ENCODE data around the gene TEKT1. TPM values are rescaled to one million over a fixed set of nuclear protein-coding genes. Genes with fewer than 3 reads are reported as not detected.
"Not testable (repeated sequence)": the region's sequence is repeated elsewhere in the genome, so short reads cannot be mapped to it uniquely, and the experiment has no call there.

Gene TEKT1
- total RNA-seq, 2 donors from 2014 or later: not detected

DNA sequence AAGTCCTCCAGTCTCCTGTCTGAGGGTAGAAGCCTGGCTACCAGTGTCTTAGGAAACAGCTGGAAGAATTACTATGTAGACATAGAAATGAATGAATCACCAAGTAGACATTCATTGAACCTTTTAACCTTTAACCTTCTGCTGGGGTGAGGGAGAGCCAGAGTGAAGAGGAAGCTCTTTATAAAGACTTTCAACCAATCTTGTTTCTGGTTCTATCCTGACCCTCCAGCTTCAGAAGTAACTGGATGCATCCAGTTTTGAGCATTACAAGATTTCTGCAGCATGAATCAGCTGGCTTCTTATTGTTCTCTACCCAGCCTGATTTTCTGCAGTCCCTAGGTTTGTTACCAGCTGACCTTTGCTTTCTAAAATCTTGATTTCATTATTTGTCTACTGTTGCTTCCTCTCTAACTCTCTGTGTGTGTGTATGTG lies 8.5 kb downstream of the TEKT1 start:
- Mint-ChIP-seq H3K36me3 (ENCODE audit: low read depth) (no peaks in the 10 kb centered on the region), H3K4me3 (no peak overlapping the region), H3K27ac (no peak overlapping the region), H3K4me1 (no peaks in the 10 kb centered on the region), H3K27me3 (ENCODE audit: insufficient read depth) (peaks cover 13% of the 10 kb centered on the region), H3K9me3 (peaks cover 18% of the 10 kb centered on the region)
- no peaks in the 10 kb centered on the region for H3K4me1 ChIP-seq (ENCODE audit: control insufficient read depth, insufficient read depth, low read length)
- H3K9ac ChIP-seq (ENCODE audit: extremely low read depth, low read length, poor library complexity, severe bottlenecking): no peak overlapping the region
- no peak overlapping the region for H3K4me3 ChIP-seq (ENCODE audit: low read length)
- no peak for TF ChIP-seq CTCF (conservative IDR thresholded peaks at IDR 0.05)
- peaks cover 24% of the 10 kb centered on the region for H3K27me3 ChIP-seq (ENCODE audit: control insufficient read depth, insufficient read depth, low read length, poor library complexity, severe bottlenecking)
- DNase-seq: no peak
- peaks cover 7% of the 10 kb centered on the region for H3K9me3 ChIP-seq (ENCODE audit: control insufficient read depth, low read length)
- H3K27ac ChIP-seq (ENCODE audit: low read depth, low read length): no peak overlapping the region
- no peaks in the 10 kb centered on the region for H3K36me3 ChIP-seq (ENCODE audit: control insufficient read depth, insufficient read depth, low read length)

- peaks cover 14% of the 10 kb centered on the region for H3K27me3 Mint-ChIP-seq (ENCODE audit: insufficient read depth)
- Histone ChIP-seq H3K27me3 (ENCODE audit: control insufficient read depth, insufficient read depth, low read length, poor library complexity, severe bottlenecking) (peaks cover 6% of the 10 kb centered on the region), H3K36me3 (ENCODE audit: control insufficient read depth, insufficient read depth, low read length) (no peaks in the 10 kb centered on the region), H3K4me1 (ENCODE audit: control insufficient read depth, insufficient read depth, low read length) (no peaks in the 10 kb centered on the region), H3K4me3 (ENCODE audit: low read length) (no peak overlapping the region), H3K9me3 (ENCODE audit: control insufficient read depth, low read length) (peaks cover 9% of the 10 kb centered on the region), H3K27ac (ENCODE audit: low read depth, low read length) (no peak overlapping the region), H3K9ac (ENCODE audit: extremely low read depth, low read length, poor library complexity, severe bottlenecking) (no peak overlapping the region)
- H3K4me3 Mint-ChIP-seq: no peak overlapping the region
- H3K36me3 Mint-ChIP-seq (ENCODE audit: low read depth): no peaks in the 10 kb centered on the region
- peaks cover 16% of the 10 kb centered on the region for H3K9me3 Mint-ChIP-seq
- WGBS, 2 experiments (ENCODE audit: insufficient coverage in 1 of 2, insufficient read length in 1 of 2): 91 to 97% methylated on average over 3 of the region's 3 CpGs
- TF ChIP-seq CTCF (conservative IDR thresholded peaks at IDR 0.05): no peak
- no peak for DNase-seq
- no peak overlapping the region for H3K27ac Mint-ChIP-seq
- no peaks in the 10 kb centered on the region for H3K4me1 Mint-ChIP-seq
These were observed 12.6 kb downstream of the TEKT1 start for GRCh38 chr17:6818938-6819337.

DNA sequence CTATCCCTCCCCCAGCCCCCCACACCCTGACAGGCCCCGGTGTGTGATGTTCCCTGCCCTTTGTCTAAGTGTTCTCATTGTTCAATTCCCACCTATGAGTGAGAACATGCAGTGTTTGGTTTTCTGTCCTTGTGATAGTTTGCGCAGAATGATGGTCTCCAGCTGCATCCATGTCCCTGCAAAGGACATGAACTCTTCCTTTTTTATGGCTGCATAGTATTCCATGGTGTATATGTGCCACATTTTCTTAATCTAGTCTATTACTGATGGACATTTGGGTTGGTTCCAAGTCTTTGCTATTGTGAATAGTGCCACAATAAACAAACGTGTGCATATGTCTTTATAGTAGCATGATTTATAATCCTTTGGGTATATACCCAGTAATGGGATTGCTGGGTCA lies 15.2 kb downstream of the TEKT1 start:
- not testable (repeated sequence) for DNase-seq; H3K27ac ChIP-seq (ENCODE audit: low read depth, low read length); H3K36me3 Mint-ChIP-seq (ENCODE audit: low read depth); H3K9ac ChIP-seq (ENCODE audit: extremely low read depth, low read length, poor library complexity, severe bottlenecking); H3K27me3 ChIP-seq (ENCODE audit: control insufficient read depth, insufficient read depth, low read length, poor library complexity, severe bottlenecking); H3K4me1 Mint-ChIP-seq; H3K4me1 ChIP-seq (ENCODE audit: control insufficient read depth, insufficient read depth, low read length); H3K4me3 Mint-ChIP-seq; H3K27ac Mint-ChIP-seq; H3K4me3 ChIP-seq (ENCODE audit: low read length); H3K36me3 ChIP-seq (ENCODE audit: control insufficient read depth, insufficient read depth, low read length)
- 83 to 95% methylated on average over 2 to 3 of the region's 3 CpGs for WGBS, 2 experiments (ENCODE audit: insufficient coverage in 1 of 2, insufficient read length in 1 of 2)
- peaks cover 33% of the 10 kb centered on the region for H3K9me3 ChIP-seq (ENCODE audit: control insufficient read depth, low read length)
- Mint-ChIP-seq H3K9me3 (peaks cover 14% of the 10 kb centered on the region), H3K27me3 (ENCODE audit: insufficient read depth) (peaks cover 20% of the 10 kb centered on the region)

DNA sequence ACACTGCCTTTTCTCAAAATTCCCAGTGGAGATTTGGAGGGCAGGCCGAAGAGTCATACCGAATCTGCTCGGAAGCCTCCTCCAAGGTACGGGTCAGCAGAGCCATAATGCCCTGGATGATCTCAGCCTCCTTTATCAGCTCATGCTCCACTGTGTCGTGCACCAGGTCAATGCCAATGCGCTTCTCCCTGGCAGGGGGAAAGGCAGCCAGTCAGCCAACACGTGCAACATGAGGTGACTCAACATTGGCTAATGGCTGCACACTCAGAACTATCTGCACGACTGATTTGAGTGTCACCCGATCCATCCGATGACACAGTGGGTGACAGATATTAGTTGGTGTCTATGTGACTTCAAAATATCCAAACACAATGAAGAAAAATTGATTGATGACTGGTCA lies 15.8 kb downstream of the TEKT1 start:
- no peak overlapping the region for H3K4me3 ChIP-seq (ENCODE audit: low read length)
- H3K27ac ChIP-seq (ENCODE audit: low read depth, low read length): no peak overlapping the region
- no peak overlapping the region for H3K27ac Mint-ChIP-seq
- H3K36me3 Mint-ChIP-seq (ENCODE audit: low read depth): no peaks in the 10 kb centered on the region
- DNase-seq: no peak
- 88 to 89% methylated on average over 9 to 10 of the region's 10 CpGs for WGBS, 2 experiments (ENCODE audit: insufficient coverage in 1 of 2, insufficient read length in 1 of 2)
- no peaks in the 10 kb centered on the region for H3K36me3 ChIP-seq (ENCODE audit: control insufficient read depth, insufficient read depth, low read length)
- no peak for TF ChIP-seq CTCF (conservative IDR thresholded peaks at IDR 0.05)
- H3K27me3 ChIP-seq (ENCODE audit: control insufficient read depth, insufficient read depth, low read length, poor library complexity, severe bottlenecking): peaks cover 6% of the 10 kb centered on the region
- peaks cover 20% of the 10 kb centered on the region for H3K27me3 Mint-ChIP-seq (ENCODE audit: insufficient read depth)
- peaks cover 12% of the 10 kb centered on the region for H3K9me3 Mint-ChIP-seq
- peaks cover 32% of the 10 kb centered on the region for H3K9me3 ChIP-seq (ENCODE audit: control insufficient read depth, low read length)
- no peak overlapping the region for H3K4me3 Mint-ChIP-seq
- H3K9ac ChIP-seq (ENCODE audit: extremely low read depth, low read length, poor library complexity, severe bottlenecking): no peak overlapping the region
- no peaks in the 10 kb centered on the region for H3K4me1 Mint-ChIP-seq
- H3K4me1 ChIP-seq (ENCODE audit: control insufficient read depth, insufficient read depth, low read length): no peaks in the 10 kb centered on the region

All from endodermal cell (in vitro differentiated cells).